Stimulated activated CD4-positive, alpha-beta T cell treated with anti-CD3 and anti-CD28 coated beads, Interleukin-12 subunit alpha, Interleukin-12 subunit beta, amount 100 ng/mL, for 24 hours (primary cell): ENCODE measurements around the gene EGFL7.

Experiments
- DNase-seq, 2 experiments: peaks; one replicate each; pipeline ENCODE4 v3.0.0-alpha.2; 2020; ENCODE audit warnings: low read depth in 2 of 2

The EGFL7 gene

GRCh38 chr9:136714893-136715274 lies 52.2 kb downstream of the EGFL7 start:
- no peak for DNase-seq

- DNase-seq = no peak
Observed at GRCh38 chr9:136717399-136717798, 54.7 kb downstream of the EGFL7 start.

GRCh38 chr9:136718345-136719194 lies 55.9 kb downstream of the EGFL7 start:
- no peak for DNase-seq

GRCh38 chr9:136719195-136719880 lies 56.6 kb downstream of the EGFL7 start:
- DNase-seq = no peak

GRCh38 chr9:136720251-136720897 lies 57.7 kb downstream of the EGFL7 start:
- no peak for DNase-seq

GRCh38 chr9:136720898-136721338 lies 58.2 kb downstream of the EGFL7 start:
- no peak for DNase-seq

- no peak for DNase-seq
Observed at GRCh38 chr9:136721339-136722092, 58.8 kb downstream of the EGFL7 start.
